AG09319 (cell line): Measurements from ENCODE around the gene CST3.

Source experiments
- DNase-seq: peaks from one replicate; pipeline ENCODE4 v3.0.0-alpha.2; 2010; ENCODE audit warnings: low read depth; ENCODE audit errors: extremely low read depth
- TF ChIP-seq, protein P1 (sequence below): IDR thresholded peaks from 2 replicates; pipeline ENCODE4 v1.5.1; 2011; ENCODE audit warnings: low read depth, mild to moderate bottlenecking, inconsistent platforms, low read length, moderate library complexity

The CST3 gene

DNA sequence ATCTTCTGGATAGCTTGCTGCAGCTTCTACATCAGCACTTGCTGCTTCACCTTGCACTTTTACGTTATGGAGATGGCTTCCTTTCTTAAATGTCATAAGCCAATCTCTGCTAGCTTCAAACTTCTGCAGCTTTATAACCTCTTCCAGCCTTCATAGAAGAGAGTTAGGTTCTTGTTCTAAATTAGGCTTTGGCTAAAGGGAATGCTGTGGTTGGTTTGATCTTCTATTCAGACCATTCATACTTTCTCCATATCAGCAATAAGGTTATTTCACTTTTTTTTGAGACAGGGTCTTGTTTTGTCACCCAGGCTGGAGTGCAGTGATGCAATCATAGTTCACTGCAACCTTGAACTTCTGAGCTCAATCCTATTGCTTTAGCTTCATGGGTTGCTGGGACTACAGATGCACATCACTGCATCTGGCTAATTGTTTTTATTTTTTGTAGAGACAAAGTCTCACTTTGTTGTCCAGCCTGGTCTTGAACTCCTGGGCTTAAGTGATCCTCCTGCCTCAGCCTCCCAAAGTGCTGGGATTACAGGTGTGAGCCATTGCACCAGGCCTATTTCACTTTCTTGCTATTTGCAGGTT is 12.2 kb upstream of the CST3 start:
- TF ChIP-seq, protein P1, sequence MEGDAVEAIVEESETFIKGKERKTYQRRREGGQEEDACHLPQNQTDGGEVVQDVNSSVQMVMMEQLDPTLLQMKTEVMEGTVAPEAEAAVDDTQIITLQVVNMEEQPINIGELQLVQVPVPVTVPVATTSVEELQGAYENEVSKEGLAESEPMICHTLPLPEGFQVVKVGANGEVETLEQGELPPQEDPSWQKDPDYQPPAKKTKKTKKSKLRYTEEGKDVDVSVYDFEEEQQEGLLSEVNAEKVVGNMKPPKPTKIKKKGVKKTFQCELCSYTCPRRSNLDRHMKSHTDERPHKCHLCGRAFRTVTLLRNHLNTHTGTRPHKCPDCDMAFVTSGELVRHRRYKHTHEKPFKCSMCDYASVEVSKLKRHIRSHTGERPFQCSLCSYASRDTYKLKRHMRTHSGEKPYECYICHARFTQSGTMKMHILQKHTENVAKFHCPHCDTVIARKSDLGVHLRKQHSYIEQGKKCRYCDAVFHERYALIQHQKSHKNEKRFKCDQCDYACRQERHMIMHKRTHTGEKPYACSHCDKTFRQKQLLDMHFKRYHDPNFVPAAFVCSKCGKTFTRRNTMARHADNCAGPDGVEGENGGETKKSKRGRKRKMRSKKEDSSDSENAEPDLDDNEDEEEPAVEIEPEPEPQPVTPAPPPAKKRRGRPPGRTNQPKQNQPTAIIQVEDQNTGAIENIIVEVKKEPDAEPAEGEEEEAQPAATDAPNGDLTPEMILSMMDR: no peak
- no peak for DNase-seq

DNA sequence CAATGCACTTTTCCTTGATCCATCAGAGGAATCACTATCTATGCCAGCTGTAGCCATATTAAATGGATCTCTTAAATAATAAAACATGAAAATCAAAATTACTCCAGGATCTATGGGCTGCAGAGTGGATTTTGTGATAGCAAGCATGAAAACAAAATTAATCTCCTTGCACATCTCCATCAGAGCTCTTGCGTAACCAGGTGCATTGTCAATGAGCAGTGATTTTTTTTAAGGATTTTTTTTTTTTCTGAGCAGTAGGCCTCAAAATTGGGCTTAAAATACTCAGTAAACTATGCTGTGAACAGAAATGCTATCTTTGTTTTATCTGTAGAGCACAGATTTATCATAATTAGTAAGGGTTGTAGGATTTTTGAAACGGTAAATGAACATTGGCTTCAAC is 11.5 kb upstream of the CST3 start:
- DNase-seq: no peak
- TF ChIP-seq, protein P1: no peak

DNA sequence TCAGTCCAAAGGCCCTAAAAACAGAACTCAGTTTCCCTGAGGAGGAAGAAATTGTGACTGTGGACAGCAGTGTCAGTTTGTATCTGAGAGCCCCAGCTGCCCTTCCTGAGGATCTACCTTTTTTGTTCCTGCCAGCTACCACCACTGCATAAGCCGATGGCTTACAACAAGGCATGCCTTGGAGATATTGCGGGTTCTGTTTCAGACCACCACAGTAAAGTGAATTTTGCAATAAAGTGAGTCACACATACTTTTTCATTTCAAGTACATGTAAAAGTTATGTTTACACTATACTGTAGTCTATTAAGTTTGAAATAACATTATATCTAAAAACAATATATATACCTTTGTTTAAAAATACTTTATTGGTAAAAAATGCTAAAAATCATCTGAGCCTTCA is 9.6 kb upstream of the CST3 start:
- DNase-seq: no peak
- TF ChIP-seq, protein P1: no peak

DNA sequence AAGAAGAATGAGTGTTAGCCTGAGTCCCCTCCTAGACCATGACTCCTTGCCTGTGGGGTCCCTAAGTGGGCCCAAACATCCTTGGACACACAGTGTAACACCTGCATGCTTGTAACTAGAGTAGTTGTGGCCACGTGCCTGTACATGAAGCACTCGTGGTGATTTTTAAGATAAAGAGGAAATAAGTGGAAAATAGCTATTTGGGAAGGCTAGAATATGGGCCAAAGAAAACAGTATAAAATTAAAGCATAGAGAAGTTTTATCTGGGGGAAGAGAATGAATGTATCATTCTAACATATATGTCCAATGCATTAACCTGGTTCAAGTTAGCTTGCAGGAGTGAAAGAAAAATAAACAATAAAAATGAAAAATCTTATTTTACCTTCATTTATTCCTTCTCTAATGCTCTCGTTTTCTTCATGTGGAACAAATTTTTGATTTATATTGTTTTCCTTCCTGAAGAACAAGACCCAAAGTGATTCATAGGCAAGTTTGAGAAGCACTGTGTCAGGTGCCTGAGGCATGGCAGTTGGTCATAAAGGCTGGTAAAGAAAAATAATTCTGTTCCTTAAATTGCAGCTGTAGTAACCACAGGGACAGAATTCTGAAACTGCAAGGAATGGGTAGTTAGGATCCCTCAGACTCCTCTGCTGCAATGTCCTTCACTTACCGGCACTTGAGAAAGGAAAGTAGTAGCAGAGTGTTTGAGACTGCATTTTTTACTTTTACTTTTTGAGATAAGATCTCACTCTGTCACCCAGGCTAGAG is 8.5 kb upstream of the CST3 start:
- TF ChIP-seq, protein P1: no peak
- DNase-seq: no peak

DNA sequence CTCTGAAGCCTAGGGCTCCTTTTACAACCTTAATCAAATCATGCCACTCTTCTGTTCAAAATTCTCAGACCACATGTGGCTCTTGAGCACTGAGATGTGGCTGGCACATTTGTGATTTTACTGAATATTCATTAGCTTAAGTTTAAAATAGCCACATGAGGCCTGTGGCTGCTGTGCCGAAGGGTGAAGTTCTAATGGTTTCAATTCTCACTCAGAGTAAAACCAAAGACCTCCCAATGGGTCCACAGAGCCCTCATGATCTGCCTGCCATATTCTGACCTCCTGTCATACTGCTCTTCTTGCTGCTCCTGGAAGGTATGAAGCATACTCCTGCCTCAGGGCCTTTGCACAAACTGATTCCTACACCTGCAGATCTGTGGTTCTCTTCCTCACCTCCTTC is 7.8 kb upstream of the CST3 start:
- TF ChIP-seq, protein P1: no peak
- DNase-seq: no peak

DNA sequence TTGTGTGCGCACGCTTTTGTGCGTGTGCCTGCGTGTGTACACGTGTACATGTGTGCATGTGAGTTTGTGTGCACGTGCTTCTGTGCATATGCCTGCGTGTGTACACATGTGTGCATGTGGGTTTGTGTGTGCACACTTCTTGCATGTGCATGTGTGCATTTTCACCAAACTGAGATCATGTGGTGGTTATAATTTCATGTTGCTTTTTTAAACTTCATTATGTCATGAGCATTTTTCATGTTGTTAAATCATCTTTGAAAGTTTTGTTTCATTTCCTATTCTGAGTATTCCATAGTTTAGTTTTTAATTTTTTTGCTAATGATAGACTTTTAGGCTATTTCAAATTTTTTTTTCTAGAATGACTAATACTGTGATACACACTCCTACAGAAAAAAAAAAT is 6.4 kb upstream of the CST3 start:
- TF ChIP-seq, protein P1: no peak
- DNase-seq: no peak

DNA sequence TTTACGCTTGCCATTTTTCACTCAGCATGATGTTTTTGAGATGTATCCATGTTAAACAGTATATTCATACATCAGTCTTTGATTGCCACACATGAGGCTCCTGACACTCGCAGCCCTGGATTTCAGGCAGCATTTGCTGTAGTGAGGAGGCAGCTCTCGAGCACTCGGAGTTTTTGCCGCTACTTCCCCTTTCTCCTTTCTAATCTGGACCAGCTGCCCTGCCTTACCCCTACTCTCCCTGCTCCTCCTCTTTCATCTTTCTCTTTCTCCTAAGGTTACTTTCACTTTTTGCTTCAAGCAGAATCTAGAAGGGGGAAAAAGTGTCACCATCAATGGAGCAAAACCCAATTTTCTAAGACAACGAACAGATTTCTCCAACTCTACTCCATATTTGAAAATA is 5.9 kb upstream of the CST3 start:
- TF ChIP-seq, protein P1: no peak
- DNase-seq: no peak
